Measurements from ENCODE around the gene PPP4R2.

- TF ChIP-seq CTCF (IDR thresholded peaks at IDR 0.05) (no peak), POLR2A (IDR thresholded peaks at IDR 0.05) (no peak)
Measured at GRCh38 chr3:73031573-73032103, 35.0 kb downstream of the PPP4R2 start.
